Retinal pigment epithelial cell (primary cell): Measurements from ENCODE around the gene LCAT.

Experiments
- DNase-seq: peaks from one replicate; pipeline ENCODE4 v3.0.0-alpha.2; 2010; ENCODE audit warnings: low read depth
- H3K4me3 ChIP-seq: 2 replicates; pipeline ENCODE4 v1.5.1; 2011; ENCODE audit warnings: mild to moderate bottlenecking, low read length, control low read depth, moderate library complexity
- TF ChIP-seq, protein P1 (sequence below): conservative IDR thresholded peaks from 2 replicates; pipeline ENCODE4 v1.5.1; 2011; ENCODE audit warnings: low read depth, low read length, control low read depth, inconsistent platforms

The LCAT gene

GRCh38 chr16:67967183-67967957, 23.4 kb upstream of the LCAT start:
- TF ChIP-seq, protein P1, sequence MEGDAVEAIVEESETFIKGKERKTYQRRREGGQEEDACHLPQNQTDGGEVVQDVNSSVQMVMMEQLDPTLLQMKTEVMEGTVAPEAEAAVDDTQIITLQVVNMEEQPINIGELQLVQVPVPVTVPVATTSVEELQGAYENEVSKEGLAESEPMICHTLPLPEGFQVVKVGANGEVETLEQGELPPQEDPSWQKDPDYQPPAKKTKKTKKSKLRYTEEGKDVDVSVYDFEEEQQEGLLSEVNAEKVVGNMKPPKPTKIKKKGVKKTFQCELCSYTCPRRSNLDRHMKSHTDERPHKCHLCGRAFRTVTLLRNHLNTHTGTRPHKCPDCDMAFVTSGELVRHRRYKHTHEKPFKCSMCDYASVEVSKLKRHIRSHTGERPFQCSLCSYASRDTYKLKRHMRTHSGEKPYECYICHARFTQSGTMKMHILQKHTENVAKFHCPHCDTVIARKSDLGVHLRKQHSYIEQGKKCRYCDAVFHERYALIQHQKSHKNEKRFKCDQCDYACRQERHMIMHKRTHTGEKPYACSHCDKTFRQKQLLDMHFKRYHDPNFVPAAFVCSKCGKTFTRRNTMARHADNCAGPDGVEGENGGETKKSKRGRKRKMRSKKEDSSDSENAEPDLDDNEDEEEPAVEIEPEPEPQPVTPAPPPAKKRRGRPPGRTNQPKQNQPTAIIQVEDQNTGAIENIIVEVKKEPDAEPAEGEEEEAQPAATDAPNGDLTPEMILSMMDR, result no peak
- peak overlapping the region; percentile 91 for H3K4me3 ChIP-seq
- peak; percentile 20 for DNase-seq

- TF ChIP-seq, protein P1, result no peak
- no peak for DNase-seq
- H3K4me3 ChIP-seq, result peak overlapping the region; percentile 91
These were observed 22.7 kb upstream of the LCAT start for GRCh38 chr16:67966549-67967182.

- peak overlapping the region; percentile 91 for H3K4me3 ChIP-seq
- TF ChIP-seq, protein P1, result no peak
- DNase-seq, result no peak
These were observed 22.0 kb upstream of the LCAT start for GRCh38 chr16:67965668-67966548.

GRCh38 chr16:67964477-67965131, 20.7 kb upstream of the LCAT start:
- no peak overlapping the region for H3K4me3 ChIP-seq
- DNase-seq, result no peak
- TF ChIP-seq, protein P1, result no peak

GRCh38 chr16:67963662-67964321, 19.9 kb upstream of the LCAT start:
- H3K4me3 ChIP-seq, result no peak overlapping the region

DNA sequence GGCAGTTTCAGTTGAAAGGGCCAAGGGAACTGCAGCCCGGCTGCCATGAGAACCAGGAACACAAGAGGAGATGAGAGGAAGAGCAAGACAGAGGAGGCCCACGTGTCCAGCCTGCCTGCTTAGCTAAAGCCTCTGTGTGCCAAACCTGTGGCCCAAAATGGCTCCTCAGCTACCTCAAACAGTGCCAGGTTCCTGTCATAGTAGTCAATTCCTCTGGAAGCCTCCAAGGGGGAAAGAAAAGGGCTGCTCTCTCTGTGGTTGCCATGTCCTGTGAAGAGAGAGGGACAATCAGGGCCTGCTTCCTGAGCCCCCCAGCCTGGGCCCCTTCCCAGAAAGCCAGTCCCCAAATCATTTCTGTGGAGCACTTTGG, 19.4 kb upstream of the LCAT start:
- TF ChIP-seq, protein P1, result no peak
- no peak overlapping the region for H3K4me3 ChIP-seq
- DNase-seq, result no peak

More at GRCh38 chr16:67963662-67964321, 19.9 kb upstream of the LCAT start:
- TF ChIP-seq, protein P1, result no peak
- DNase-seq, result no peak
